Middle frontal gyrus (tissue), 1 donor: ENCODE results near the gene RGS8.

Source experiments
- DNase-seq: peaks from one replicate; pipeline ENCODE4 v3.0.0-alpha.2; 2015; ENCODE audit warnings: low spot score; ENCODE audit errors: extremely low spot score

RGS8 gene, protein sequence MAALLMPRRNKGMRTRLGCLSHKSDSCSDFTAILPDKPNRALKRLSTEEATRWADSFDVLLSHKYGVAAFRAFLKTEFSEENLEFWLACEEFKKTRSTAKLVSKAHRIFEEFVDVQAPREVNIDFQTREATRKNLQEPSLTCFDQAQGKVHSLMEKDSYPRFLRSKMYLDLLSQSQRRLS

DNA sequence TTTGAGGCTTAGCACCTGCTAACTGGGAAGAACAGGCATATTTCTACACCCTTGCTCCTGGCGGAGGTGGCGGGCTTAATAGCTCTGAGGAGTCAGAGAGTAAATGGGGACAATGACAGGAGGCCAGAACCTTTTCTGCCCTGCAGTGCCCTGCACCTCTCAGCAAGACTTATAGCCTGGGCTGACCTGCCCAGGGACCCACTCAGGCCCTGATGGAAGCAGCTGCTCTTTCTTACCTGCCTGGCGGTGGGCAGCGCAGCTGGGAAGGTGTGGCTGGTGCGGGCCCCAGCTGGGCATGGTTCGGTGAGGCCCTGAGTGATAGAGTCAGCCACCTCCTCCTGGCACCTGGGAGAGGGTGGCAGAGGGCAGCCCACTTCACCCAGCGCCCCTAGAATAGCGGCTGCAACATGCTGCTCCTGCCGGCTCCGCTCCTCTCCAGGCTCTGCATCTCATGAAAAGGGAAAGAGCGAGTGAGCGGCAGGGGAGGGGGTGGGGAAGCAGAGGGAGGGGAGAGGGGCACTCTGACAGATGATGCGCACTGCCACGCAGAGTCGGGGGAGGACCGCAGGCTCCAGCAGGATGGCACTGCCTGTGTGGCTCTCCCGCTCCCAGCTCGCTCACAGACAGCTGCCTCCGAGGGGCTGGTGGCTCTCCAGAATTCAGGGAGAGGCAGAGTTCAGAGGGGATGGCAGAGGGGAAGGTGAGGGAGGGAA, at the start of gene RGS8:
TSS of gene RGS8 (minus strand) at position 472 of the 713 bp plus-strand sequence. CDS start 14,938 bp downstream, outside the sequence.
- DNase-seq: no peak

DNA sequence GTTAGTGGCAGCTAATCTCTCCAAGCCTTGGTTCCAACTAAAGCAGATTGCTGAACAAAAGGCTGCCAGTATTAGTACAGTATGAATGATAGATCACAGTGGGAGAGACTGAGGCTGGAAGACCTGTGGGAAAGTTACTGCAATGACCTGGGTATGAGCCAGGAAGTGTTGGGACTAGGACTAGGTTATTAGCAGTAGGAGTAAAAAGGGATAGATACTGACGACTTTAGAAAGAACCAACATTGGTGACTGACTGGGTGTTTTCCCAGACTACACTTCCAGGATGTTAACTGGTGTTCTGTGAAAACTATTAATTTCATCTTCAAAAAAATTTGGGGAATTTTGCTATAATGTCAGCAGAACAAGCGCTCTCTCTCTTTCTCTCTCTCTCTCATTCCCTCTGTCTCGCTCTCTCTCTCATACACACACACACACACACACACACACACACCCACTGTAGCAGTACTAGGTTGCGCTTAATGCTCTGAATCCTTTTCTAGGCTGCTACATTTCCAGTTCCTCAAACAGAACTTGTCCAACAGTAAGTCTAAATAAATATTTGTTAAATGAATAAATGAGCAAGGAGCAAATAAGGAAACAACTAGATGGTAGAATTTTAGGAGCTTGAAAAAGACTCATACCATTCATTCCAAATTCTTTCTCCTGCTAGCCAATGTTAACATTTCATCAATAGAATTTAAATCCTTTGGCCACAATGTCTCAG, 47.6 kb upstream of the RGS8 start:
- no peak for DNase-seq

DNA sequence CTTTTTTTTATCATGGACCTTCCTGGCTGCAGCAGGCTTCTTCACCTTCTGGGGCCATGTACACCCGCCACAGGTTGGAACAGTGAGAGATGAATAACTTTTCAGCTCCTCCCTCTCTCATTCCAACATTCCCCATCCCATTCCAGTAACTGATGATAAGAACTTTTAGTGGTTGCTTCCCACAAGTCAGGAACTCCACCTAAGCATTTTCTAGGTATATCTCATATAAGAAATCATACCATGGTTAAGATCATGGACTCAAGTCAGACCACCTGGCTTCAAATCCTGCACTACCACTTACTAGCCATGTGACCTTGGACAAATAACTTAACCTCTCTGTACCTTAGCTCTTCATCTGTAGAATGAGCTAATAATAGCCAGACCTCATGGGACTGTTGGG, 42.5 kb upstream of the RGS8 start:
- no peak for DNase-seq

DNA sequence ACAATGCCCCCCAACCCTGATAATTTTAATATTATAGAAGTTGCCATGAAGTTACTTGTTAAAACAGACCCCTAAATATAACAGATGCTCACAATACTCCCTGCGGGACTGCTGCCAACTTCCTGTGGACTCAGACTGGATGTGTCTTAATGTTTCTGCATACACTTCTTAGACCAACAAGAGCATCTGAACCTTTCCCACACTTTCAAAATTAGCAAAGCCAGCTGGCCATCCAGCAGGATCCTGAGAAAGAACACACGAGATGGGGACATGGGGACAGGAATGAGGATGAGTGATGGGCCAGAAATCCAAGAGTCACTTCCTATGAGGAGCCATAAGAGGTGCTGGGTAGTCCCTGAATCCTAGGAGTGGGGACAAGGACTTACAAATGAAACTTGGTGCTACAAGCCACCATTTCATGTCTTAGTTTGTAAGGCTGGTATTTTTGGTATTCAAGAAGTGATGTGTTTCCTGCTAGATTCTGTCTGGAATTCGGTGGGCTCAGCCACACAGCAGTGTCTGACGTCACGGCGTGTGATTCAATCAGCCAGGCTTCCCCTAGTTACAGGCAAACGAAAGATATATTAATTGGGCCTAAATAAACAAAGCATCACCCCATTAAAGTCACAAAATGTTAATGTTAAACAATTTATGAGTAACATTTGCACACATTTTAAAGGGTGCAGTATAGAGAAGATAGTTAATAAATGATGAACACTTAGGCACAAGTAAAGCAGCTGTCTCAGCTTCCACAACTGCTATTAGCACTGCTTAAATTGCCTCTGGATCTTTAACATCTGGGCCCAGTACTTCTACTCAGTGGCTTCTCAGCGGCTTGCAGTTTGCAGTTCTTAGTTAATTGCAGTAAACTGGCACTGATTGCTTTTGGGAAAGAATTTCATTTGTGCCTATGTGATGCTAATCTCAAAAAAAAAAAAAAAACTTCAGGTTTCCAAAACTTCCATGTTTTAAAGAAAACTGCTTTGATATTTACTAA, 41.2 kb upstream of the RGS8 start:
- DNase-seq: no peak

DNA sequence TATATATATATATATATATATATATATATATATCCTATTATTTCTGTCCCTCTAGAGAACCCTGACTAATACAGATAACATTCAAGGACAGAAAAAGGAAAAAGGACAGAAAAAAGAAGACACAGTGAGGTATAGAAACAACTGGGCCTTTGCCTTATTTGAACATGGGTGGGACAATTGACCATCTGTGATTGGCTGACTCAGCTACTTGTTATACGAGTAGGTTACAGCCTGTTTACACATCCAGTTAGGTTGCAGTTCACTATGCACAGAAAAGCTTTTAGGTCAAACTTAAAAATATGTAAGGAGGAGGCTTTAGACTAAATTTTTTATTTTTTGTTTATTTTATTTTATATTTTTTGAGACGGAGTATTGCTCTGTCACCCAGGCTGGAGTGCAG, 39.8 kb upstream of the RGS8 start:
- no peak for DNase-seq

DNA sequence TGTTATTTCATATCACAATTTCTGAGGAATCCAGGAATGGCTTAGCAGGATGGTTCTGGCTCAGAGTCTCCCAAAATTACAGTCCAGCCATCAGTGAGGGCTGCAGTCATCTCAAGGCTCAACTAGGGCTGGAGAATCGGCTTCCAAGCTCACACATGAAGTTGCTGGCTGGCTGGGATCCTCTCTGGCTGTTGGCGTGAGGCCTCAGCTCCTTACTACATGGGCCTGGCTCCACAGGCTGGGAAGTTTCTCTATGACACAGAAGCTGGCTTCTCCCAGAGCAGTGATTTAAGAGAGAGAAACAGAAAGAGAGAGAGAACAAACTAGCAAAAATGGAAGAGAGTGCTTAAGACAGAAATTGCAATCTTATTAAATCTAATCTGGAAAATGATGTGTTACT, 38.8 kb upstream of the RGS8 start:
- no peak for DNase-seq

DNA sequence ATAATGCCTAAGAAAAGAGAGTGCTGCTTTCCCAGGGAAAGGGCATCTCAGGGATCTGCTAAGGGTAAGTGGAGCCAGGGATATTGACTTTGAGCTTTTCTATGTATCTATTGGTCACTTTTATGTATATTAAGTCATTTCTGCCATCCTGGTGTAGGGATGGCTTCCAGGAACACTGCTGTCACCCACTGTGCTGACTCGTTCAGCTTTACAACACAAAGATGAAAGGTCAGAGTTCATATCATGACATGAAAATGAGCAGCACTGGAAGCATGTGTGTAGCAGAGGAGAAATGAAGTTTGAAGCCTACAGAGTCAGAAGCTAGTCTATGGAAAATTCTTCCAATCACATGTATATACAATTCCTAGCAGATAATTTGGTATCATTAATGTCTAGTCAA, 37.1 kb upstream of the RGS8 start:
- DNase-seq: no peak

DNA sequence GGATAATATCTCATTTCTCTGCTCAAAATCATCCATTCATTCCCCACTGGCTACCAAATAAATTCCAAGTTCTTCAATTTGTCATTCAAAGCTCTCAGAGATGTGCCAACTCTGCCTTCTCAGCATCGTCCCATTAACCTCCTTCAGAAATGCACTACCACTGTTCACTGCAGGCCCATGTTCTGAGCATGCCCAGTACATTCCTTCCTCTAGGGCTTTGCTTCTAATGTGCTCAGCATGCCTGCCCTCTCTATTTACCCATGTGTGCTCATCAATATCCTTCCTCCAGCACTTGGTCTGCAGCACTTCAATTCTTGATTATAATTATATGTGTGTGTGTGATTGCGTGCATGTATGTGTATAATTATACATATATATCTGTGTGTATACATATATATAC, 36.1 kb upstream of the RGS8 start:
- no peak for DNase-seq

DNA sequence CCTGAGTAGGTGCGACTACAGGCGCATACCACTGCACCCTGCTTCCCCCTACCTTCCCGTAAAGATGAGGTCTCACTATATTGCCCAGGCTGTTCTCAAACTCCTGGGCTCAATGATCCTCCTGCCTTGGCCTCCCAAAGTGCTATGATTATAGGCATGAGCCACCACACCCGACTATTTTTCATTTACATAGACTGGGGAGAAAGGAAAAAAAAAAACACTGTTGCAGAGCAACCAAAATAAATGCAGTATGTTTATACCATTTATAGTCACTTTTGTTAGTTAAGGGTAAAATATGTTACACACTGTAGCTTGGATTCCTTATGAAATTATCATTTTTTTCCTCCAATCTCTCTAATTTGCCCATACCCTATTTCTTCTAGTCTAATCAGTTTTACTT, 35.2 kb upstream of the RGS8 start:
- no peak for DNase-seq

DNA sequence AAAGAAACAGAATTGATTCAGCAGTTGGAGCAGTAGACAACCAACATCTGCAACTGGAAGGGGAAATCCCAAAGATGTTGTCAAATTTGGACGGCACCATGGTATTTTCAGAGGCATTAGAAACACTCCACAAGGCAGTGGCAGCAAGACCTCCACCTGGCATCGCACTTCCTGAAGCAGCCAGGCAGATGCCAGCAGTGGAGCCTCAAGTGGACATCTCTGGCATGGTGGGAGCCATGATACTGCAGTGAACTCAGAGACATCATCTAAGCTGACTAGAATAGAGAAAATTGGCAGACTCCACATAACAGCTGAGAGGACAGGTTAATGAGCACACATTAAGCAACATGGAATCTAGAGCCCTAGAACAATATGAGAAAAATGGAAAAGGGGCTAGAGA, 33.9 kb upstream of the RGS8 start:
- DNase-seq: no peak

DNA sequence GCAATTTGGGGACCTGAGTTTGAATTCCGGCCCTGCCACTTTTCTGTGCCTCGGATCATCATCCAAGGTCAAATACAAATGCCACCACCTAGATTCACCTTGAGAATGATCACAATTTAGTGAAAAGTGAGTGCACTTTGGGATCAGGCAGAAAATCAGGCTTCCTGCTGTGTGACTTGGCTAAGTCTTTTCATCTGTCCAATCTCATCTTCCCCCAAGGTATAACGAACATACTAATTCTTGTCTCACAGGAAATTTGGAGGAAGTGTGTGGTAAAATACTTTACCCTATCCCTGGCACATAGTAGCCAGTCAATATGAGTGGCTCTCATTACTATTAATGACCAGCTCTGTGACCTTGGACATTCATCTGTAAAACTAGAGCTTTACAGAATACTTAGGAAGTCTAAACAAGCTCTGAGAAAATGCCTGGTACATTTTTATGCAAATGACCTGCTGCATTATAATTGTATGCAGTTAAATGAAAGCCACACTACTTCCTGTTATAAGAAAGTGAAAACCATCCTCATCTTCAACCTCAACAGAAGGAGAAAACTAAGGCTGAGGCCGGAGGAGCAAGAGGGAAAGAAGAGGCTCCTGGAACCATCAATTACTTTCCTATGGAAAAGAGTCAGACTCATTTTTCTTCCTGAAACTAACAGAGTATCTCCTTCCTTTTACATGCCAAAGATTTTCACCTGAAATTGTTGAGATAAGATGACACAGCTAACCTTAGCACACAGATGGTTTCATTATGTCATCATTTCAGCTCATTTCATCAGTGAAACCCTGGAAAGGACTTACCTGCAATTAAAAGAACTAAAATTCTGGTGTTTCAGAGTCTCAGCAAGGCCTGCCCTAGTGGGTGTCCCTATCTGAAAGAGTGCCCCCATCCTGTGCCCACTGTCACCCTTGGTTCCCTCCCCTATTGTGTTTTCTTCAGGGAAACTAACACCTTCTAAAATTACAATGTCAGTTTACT, 32.6 kb upstream of the RGS8 start:
- no peak for DNase-seq

DNA sequence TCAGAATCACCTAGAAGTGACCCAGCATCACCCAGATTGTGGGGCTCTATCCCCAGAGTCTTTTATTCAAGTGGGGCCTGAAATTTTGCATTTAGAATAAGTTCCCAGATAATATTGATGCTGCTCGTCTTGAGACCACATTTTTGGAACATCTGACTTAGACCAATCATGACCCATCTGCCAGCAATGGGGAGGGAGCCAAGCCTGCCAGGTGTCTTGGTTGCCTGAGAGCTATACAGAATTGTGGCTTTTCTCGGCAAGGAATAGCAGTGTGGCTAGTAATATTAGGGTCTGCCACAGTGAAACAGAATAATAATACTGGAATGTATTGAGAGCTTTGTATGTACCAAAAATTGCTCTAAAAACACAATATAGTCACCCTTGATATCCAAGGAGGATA, 31.1 kb upstream of the RGS8 start:
- no peak for DNase-seq

DNA sequence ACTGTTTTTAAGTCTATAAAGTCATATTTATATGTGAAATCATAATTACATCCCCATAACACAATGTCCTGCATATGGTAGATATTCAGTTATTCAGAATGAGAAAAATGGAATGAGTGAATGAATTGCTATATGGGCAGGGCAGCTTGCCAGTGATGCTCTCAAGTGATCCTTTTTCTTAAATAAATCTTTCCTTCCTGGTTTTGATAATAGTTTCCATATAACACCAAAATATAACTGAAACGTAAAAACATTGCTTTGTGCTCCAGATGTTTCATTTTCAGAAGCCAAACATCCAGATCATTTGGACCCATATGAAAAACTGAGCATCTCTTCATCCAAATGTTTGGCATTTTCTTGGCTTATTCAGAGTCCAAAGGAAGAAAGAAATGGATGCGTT, 30.2 kb upstream of the RGS8 start:
- no peak for DNase-seq

DNA sequence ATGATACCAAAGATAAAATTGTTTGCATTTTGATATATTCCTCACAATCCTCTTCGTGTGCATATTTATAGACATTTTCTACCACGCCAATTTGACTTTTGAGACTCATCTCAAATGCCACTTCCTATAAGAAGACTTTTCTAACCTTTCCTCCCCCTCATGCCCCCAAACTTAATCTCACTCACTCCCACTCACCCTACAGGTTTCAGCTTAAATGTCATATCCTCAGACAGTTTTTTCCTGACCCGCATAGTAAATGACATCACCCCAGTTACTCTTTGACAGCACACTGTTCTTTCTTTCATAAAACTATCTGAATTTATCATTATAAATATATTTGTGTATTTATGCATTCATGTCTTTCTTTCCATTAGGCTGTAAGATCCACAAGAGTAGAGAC, 29.6 kb upstream of the RGS8 start:
- no peak for DNase-seq

DNA sequence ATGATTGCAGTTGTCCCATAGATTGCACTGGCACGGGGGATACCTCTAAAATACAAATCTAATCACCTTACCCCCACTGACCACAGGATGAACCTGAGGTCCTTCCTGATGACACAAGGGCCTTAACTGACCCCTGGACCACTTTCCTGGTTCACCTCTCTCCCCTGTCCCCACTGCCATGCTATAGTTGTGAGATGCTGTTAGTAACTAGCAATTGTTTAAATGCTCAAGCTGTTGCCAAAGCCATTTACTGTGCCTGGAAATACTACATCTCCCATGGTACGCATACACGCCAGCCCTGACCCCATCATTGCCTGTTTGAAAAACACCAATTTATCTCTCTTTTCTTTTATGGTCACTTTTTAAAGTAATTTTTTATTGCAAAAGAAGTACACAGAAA, 29.1 kb upstream of the RGS8 start:
- DNase-seq: no peak

DNA sequence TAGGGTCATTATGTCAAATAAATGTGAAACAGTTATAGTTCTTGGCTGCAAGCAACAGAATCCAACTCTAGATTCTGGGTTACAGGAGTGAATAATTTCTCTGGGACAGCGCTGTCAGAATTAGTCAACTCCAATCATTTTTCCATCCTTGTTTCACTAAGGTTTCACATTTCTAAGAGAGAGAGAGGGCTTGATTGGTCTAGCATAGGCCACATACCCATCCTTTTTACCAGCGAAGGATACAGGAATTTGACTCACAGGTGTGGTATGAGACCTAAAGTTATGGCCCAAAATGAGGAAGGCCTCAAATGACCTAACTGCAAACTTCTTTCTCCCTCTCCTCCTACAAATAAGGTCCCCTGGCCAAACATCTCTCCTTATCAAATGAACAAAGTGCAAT, 25.5 kb upstream of the RGS8 start:
- DNase-seq: no peak

DNA sequence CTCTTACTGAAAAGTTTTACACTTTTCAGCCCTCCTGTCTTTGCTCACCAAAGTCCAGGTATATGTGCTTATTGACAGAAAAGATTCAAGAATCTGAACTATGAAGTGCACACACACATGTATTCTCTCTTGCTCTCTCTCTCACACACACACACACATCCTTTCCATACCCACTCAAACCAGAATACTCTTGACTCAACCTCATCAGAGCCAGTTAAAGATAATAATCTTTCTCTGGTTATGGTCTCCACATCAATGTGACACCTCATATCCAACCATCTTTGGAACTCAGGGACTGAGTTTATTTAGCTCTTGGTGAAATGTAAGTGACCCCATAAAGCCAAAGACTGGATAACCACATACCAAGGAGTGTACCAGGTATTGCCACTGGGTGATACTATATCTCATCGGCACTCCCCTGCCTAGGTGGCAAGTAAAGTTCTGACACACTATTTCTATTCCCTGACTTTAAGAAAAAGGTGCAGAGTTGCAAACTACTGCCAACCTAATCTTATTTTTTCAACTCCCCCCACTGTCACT, 24.9 kb upstream of the RGS8 start:
- no peak for DNase-seq

DNA sequence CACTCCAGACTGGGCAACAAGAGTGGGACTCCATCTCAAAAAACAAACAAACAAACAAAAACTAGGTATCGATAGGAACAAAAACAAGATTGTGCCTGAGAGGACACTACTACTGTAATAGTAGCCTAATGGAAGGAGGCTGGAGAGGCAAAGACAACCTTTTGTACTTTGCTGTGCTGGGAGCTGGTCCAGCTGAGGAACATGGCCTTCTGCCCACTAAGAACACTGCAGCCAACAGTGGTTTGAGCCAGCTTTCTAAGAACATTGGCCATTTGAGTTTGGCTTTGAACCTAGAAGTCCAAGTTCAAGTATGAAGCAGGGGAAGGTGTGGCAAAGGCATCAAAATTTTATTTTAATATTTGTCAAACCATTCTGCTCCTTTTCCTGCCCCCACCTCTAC, 22.7 kb upstream of the RGS8 start:
- DNase-seq: no peak

DNA sequence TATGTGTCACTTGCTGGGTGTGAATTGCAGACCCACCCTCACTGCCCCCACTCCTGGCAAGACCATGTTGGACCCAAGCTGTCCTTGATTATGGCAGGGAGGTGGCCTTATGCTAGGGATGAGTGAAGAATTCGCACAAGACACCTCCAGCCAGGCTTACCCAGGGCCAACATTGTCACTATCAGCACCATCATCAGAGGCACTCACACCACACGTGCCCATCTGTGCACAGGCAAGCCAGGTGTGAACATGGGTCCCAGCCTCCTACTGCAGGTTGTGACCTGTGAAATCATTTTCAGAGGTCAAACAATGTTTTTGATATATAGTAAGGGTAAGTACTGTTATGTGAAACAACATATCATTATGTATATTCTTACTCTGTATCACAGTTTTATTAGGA, 20.3 kb upstream of the RGS8 start:
- no peak for DNase-seq

DNA sequence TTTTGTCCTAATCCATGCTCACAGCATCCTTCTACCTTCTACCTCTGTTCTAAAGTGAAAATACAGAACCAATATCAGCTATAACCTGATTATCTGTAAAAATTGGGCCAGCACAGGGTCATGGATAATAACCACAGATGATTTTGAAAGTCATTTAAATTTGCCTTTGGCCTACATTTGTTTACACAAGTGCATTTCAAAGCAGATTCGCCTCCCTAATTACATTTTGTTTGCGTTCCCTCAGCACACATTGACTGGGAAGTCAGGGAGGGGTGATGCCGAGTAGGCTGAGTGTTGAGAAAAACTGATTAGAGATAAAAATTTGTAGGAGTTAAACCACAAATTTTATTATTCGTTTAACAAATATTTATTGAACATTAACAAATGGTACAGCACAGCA, 19.2 kb upstream of the RGS8 start:
- DNase-seq: no peak
